HPDE6-E6E7 (cell line): Measurements from ENCODE around the gene ZNF839.
"Not testable (repeated sequence)": the region's sequence is repeated elsewhere in the genome, so short reads cannot be mapped to it uniquely, and the experiment has no call there.

ENCODE experiments used
- DNase-seq: peaks from one replicate; pipeline ENCODE4 v3.0.0; 2011; ENCODE audit warnings: missing footprints; ENCODE audit errors: extremely low spot score

The ZNF839 gene

DNA sequence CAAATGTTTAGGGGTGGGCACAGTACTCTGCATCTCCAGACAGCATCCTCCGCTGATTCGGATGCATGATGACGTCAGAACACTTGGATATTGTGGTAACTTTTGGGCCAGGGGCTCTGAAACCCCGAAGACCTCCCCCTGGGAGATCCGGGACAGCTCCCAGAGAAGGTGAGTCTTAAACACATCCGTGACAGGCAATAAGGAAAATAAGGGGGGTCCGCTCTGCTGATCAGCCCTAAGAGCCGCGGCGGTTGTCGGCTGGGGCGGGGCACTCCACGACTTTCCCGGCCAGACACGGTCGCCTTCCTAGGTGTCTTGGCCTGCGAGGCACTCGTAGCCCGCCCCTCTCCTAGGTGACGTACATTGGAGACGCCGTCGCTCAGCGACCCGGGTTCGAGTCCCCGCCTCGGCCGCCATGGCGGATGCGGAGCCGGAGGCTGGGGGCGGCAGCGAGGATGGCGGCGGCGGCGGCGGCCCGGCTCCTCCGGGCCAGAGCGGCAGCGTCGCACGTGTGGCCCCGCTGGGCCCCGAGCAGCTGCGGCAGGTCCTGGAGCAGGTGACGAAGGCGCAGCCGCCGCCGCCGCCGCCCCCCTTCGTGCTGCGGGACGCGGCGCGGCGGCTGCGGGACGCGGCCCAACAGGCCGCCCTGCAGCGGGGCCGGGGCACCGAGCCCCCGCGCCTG is at the start of gene ZNF839:
ZNF839 (plus strand) TSS at position 396 of the 682 bp plus-strand sequence; CDS start at position 416, 20 bp downstream.
- peak; percentile 82 for DNase-seq

DNA sequence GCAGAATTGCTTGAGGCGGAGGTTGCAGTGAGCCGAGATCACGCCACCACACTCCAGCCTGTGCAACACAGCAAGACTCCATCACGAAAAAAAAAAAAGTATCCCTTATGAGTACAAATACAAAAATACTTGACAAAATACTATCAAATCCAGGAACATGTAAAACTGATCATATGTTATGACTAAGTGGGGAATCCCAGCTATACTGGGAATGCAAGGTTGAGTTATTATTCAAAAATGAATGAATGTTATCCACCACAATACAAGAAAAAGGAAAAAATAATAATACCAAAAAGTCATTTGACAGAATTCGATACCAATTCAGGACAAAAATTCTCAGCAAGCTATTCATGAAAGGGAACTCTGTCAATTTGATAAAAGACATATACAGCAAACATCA is 47.2 kb upstream of the ZNF839 start:
- DNase-seq, result no peak

DNA sequence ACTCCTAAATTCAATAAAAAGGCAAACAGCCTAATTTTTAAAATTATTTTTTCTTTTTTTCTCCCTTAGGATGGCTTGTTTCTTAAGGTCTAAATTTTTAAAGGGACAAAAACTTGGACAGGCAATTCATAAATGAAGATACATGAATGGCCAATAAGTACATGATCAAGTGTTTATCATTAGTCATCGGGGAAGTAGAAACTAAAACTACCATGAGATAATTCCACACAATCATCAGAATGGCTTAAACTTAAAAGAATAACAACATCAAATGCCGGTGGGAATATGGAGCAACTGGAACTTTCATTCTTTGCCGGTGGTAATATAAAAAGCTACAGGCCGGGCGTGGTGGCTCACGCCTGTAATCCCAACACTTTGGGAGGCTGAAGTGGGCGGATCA is 43.7 kb upstream of the ZNF839 start:
- no peak for DNase-seq

DNA sequence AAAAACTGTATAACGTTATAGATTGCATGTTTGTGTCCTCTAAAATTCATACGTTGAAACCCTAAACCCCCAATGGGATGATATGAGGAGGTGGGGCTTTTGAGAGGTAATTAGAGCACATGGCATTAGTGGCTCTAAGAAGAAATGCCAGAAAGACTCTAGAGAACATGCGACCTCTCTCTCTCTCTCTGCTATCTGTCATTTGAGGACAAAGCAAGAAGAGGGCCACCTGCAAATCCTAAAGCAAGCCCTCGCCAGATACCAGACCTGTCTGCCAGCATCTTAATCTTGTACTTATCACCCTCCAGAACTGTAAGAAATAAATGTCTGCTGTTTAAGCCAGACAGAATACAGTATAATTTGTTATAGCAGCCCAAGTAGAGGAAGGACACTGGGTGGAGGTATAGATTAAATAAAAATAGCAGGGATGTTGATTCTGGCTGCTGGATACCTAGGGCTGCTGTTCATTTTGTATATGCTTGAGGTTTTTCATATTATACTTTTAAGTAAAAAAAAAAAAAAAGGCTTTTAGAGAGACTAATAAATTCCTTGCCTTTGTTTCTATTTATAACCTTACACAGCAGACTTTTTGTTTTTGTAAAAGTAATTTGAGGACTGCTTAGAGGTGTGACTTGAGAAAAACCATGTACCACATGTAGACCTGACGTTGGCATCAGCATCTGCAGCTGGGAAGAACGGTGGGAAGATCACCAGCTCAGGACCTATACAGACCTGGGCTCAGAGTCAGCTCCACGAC is 41.5 kb upstream of the ZNF839 start:
- DNase-seq, result no peak

DNA sequence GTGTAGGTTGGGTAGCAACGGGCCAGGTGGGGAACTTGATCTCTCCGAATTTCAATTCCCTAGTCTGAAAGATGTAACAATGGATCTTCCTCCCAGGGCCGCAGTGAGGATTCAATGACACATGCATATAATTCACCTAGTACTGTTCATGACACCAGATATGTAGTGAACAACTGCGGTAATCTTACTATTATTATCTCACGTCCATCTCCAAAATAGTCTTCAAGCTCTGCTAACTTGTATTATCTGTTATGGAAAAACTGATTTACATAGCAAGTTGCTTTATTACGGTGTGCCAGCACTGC is 41.0 kb upstream of the ZNF839 start:
- DNase-seq, result no peak

DNA sequence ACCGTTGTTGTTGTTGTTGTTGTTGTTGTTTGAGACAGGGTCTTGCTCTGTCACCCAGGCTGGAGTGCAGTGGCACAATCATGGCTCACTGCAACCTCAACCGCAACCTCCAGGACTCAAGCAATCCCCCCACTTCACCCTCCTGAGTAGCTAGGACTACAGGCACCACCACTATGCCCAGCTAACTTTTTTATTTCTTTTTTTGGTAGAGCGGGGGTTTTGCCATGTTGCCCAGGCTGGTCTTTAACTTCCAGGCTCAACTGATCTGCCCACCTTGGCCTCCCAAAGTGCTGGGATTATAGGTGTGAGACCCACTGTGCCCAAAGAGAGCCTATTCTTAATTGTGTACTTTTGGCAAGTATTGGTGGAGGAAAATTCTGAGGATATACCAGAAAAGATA is 40.3 kb upstream of the ZNF839 start:
- no peak for DNase-seq

DNA sequence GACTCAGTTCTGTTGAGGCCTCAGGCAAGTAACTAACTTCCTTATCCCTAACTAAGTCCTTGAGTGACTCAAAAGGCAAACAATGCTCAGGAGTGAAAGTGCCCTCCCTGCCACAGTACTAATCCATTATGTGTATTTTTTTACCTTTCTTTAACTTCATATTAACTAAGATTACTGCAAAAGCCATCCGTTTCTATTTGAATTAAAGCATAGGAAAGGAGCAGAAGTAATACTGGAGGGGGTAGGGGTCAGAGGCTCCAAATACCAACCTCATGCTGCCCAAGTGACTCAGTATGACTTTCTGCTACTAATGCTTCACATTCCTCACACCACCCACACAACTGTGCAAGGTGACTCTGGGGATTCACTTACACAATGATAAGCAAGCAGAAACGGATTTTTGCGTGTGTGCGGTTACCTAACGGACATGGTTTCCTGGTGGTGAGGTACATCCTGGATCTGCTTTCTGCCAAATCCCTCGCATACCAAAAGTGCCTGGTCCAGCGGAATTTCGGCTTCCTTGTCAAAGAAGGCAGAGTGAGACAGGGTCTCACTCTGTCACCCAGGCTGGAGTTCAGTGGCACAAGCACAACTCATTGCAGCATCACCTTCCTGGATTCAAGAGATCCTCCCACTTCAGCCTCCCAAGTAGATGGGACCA is 39.7 kb upstream of the ZNF839 start:
- DNase-seq, result peak; percentile 90

DNA sequence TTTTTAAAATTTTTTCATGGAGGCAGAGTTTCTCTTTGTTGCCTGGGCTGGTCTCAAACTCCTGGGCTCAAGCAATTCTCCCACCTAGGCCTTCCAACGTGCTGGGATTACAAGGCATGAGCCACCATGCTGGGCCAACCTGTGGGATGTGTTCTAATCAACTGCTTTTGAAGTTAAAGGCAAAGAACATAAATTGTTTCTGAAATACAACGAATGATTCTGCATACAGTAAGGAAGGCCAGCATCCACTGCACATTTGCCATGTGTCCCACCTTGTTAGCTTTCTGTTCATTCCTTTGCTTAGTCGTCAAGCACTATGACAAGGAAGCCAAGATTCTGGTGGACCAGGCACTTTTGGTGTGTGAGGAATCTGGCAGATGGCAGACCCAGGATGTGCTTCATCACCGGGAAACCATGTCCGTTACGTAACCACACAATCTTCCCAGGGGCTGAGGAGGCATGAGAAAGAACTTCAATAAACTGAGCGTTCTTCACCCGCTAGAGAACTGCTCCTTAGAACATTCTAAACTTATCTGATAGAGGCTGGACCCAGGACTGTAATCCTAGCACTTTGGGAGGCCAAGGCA is 39.1 kb upstream of the ZNF839 start:
- DNase-seq, result peak; percentile 72

DNA sequence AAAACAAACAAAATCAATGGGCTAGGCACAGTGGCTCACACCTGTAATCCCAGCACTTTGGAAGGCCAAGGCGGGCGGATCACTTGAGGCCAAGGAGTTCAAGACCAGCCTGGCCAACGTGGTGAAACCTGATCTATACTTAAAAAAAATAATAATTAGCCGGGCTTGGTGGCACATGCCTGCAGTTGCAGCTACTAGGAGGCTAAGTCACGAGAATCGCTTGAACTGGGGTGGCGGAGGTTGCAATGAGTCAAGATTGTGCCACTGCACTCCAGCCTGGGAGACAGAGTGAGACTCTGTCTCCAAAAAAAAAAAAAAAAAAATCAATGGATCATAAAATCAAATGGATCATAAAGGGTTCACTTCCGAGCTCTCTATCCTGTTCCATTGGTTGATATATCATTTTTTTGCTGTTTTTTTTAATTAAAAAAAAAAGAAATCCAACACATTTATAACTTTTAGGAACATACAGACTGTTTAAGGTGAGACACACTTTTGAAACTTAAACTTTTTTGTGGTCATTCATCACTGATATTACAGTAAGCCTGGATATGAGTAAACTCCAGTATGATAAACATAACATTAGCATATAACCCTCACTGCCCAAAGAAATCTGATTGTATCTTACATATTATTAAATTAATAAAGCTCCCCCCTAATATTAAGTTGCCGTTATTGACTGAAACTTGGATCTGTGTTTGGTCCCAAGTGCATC is 36.6 kb upstream of the ZNF839 start:
- no peak for DNase-seq

DNA sequence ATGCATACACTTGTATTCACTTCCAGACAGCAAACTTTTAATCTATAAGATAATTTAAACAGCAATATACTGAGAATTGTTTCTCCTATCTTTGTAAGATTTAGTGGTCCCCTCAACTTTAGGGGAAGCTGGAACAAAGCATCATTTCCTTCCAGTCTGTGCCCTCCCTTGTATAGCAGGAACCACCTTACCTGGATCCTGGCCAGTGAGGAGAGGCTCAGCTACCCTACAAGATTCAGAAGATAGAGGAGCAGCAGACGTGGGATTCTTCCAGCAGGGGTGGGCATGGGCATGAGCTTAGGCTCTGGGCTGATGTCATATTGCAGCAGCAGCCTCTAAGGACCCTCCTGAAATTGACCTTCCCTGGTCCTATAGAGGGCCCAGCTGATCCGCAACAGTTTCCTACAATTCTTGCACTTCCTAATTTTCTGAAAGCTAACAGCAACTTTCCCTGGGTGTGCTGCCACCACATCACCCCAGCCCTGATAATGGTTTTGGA is 35.9 kb upstream of the ZNF839 start:
- no peak for DNase-seq

DNA sequence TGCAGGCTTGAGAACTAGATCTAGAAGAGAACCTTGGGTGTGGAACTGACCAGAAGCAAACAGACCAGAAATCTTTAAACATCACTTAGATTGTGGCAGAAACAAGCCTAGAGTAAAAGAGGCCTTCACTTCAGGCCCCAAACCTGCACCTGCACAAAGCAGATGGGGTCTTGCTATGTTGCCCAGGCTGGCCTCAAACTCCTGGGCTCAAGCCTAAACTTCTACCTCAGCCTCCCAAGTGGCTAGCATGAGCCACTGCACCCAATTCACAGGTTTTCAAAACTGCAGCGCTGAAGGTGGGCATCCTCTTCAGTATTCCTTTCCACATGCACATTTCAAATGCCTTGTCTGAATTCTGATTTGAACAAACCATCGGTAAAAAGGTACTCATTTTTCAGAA is 34.4 kb upstream of the ZNF839 start:
- DNase-seq, result no peak

DNA sequence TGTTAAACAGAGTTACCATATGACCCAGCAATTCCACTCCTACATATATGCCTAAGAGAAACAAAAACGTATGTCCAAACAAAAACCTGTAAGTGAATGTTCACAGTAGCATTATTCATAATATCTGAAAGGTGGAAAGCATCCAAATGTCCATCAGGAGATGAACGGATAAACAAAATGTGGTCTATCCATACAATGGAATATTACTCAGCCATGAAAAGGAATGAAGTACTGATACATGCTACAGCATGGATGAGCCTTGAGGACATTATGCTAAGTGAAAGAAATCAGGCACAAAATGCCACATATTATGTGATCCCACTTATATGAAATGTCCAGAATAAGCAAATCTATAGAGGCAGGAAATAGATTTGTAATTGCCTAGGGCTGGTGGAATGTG is 31.4 kb upstream of the ZNF839 start:
- DNase-seq, result no peak

DNA sequence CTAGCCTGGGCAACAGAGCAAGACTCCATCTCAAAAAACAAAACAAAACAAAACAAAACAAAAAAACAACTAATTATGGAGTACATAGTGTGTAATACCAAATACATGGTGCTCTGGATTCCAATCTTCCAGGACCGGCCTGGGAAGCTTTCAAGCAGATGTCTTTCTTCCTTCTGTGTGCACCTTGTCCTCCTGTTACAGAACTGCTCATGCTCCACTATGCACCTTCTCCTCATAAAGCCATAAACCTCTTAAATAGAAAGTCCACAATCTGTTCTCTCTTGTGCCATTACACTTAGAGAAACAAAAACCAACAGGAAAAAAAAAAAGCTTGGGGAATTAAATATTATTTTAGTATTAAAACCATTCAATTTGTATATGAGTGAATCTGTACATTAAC is 27.1 kb upstream of the ZNF839 start:
- no peak for DNase-seq

DNA sequence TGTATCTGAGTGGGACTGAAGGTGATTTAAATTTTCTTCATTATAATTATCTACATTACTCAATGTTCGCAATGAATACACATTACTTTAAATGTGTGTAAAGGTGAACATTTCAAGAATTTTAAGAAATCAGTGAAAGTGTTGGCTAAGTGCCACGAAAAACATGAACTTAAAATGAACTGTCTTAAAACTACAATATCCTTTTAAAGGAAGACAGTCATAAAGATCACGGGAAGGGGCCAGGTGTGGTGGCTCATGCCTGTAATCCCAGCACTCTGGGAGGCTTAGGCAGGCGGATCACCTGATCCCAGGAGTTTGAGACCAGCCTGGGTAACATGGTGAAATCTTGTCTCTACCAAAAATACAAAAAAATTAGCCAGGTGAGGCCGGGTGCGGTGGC is 25.8 kb upstream of the ZNF839 start:
- DNase-seq, result no peak

DNA sequence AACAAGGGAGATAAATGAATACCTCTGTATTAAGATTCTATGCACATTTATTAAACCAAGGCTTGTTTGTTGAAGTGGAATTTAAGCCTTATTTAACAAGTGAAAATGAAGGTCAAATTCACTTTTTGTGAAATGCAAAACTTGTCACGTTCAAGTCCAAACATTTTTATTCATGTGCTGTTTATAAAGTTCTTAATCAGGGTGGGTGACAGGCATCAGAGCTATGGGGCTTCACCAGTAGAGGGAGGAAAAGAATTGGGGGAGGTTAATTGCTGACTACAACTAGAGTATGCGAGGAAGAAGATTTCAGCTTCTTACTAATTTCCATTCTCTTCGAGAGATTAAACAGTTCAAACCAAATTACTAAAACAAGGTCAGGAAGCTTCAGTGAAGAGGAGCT is 24.3 kb upstream of the ZNF839 start:
- no peak for DNase-seq

DNA sequence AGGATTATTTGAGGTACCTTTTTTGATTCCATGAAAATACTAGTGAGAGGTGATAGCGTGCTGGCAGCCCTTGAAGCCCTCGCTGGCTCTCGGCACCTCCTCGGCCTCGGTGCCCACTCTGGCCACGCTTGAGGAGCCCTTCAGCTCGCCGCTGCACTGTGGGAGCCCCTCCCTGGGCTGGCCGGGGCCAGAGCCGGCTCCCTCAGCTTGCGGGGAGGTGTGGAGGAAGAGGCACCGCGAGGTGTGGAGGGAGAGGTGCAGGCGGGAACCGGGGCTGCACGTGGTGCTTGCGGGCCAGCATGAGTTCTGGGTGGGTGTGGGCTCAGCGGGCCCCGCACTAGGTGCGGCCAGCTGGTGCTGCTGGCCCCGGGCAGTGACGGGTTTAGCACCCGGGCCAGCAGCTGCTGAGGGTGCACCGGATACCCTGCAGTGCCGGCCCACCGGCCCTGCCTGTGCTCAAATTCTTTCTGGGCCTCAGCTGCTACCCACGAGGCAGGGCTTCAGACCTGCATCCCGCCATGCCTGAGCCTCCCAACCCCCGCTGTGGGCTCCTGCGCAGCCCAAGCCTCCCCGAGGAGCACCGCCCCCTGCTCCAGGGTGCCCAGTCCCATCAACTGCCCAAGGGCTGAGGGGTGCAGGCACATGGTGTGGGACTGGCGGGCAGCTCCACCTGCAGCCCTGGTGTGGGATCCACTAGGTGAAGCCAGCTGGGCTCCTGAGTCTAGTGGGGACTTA is 21.9 kb upstream of the ZNF839 start:
- no peak for DNase-seq

DNA sequence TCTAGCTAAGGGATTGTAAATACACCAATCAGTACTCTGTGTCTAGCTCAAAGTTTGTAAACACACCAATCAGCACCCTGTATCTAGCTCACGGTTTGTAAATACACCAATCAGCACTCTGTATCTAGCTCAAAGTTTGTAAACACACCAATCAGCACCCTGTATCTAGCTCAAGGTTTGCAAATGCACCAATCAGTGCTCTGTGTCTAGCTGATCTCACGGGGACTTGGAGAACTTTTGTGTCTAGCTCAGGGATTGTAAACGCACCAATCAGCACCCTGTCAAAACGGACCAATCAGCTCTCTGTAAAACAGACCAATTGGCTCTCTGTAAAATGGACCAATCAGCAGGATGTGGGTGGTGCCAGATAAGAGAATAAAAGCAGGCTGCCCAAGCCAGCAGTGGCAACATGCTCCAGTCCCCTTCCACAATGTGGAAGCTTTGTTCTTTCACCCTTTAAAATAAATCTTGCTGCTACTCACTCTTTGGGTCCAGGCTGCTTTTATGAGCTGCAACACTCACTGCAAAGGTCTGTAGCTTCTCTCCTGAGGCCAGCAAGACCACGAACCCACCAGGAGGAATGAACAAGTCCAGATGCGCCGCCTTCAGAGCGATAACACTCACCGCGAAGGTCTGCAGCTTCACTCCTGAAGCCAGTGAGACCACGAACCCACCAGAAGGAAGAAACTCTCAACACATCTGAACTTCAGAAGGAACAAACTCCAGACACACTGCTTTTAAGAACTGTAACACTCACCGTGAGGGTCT is 21.1 kb upstream of the ZNF839 start:
- not testable (repeated sequence) for DNase-seq

DNA sequence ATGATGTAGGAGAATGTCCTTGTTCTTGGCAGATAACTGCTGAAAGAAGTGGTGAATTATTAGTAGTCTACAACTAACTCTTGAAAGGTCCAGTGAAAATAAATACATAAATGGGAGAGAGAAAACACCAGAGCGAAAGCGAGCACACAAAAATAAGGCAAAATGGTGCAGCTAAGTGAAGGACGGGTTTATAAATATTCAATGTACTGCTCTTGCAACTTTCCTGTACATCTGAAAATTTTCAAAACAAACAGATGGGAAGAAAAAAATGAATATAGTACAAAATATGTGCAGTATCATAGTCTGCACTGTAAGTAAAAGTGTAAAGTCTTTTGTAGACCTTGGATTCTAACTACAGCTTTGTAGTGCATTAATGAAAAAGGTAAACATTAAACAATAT is 15.9 kb upstream of the ZNF839 start:
- no peak for DNase-seq

DNA sequence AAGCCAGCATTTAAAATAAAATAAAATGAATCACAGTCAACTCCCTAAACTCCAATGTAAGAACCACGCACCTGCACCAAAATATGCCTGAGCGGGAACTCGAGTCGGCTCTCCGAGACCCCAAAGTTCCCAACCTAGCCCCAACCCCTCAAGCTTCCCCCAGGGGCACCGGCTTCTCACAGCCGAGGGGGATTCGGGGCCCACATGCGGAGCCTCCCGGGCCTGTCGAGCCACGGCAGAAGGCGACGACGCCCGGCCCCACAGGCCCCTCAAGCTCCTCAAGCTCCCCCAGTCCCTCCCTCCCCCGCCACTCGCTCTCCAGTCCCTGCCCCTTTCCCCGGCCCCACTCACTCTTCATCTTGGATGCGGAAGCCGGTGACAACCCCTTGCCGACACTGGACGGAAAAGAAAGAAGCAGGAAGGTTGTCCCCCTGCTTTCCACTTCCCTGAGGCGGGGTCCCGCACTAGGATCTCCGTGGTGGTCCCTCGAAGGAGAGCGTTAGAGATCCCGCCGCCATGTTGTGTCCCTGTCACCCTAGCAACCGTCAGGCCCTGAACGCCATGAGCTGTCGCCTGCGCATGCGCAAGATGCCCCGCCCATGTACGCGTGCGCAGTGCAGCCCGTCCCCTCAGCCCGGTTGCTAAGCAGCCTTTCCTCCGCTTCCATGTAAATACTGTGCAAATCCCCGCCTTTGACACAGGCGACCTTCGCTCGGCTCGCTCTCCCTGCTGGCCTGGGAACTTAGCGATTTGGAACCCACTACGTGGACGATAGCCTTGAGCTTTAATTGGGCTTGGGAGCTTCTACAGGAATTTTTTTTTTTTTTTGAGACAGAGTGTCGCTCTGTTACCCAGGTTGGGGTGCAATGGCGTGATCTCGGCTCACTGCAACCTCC is 14.7 kb upstream of the ZNF839 start, which contains the start of gene MOK:
MOK (minus strand) TSS at position 554 of the 896 bp plus-strand sequence; CDS start at position 358, 196 bp downstream.
- DNase-seq, result peak; percentile 99
